ENCODE measurements around the gene GLS.

DNA sequence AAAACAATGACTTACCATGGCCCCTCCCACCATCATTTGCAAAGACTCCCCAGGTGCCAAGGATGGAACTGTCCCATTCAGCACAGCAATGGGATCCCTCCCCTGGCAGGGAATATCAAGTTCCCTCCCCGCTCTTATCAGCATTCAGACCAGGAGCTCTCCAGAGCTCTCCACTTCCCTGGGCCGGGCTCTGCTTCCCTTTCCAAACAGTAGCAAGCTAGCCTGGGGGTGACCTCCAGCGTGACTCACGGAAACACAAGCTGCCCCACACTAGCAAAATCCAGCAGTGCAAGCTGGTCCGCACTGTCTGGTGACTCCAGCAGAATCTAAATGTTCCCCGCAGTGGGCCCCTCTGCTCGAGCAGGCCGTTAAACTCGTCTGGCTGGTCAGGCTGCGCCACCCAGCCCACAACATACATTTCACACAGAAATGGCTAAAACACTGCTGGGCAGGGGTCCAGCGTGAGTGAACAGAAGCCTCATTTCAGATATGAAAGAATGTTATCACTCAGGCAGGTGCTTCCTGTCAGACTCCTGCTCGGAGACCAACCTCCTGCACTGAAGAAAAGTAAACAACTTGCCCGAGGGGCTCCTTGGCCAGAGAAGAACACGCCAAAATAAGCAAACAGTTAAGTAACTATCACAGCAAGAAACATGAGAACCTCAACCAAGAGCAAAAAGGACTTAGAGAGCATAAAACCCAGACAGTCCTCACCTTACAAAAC lies 99.4 kb downstream of the GLS start:
- TF ChIP-seq, protein P1, sequence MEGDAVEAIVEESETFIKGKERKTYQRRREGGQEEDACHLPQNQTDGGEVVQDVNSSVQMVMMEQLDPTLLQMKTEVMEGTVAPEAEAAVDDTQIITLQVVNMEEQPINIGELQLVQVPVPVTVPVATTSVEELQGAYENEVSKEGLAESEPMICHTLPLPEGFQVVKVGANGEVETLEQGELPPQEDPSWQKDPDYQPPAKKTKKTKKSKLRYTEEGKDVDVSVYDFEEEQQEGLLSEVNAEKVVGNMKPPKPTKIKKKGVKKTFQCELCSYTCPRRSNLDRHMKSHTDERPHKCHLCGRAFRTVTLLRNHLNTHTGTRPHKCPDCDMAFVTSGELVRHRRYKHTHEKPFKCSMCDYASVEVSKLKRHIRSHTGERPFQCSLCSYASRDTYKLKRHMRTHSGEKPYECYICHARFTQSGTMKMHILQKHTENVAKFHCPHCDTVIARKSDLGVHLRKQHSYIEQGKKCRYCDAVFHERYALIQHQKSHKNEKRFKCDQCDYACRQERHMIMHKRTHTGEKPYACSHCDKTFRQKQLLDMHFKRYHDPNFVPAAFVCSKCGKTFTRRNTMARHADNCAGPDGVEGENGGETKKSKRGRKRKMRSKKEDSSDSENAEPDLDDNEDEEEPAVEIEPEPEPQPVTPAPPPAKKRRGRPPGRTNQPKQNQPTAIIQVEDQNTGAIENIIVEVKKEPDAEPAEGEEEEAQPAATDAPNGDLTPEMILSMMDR (conservative IDR thresholded peaks at IDR 0.05 in 1 of 2, IDR thresholded peaks at IDR 0.05 in 1 of 2; ENCODE audit: extremely low read depth in 1 of 2, insufficient read depth in 1 of 2, low read depth in 1 of 2, low read length in 2 of 2), result no peak
- TF ChIP-seq EZH2 (IDR thresholded peaks at IDR 0.05; ENCODE audit: borderline replicate concordance, low read length), result no peak
